Sigmoid colon (tissue), 4 donors: ENCODE measurements around the gene RBM6.
"Not testable (repeated sequence)": the region's sequence is repeated elsewhere in the genome, so short reads cannot be mapped to it uniquely, and the experiment has no call there.

ENCODE experiments used
- CTCF ChIP-seq, 4 experiments: fragments of 450-650 bp in 3 of 4; fragments of 200-600 bp in 1 of 4; IDR thresholded peaks; one replicate each; pipeline ENCODE4 v1.5.1; 2016 to 2019; ENCODE audit warnings: antibody characterized with exemption in 4 of 4, mild to moderate bottlenecking in 3 of 4, moderate library complexity in 2 of 4
- EP300 ChIP-seq, 4 donors: sonication (generic); formaldehyde crosslinking; IDR thresholded peaks; one replicate each; pipeline ENCODE4 v1.6.1; 2017; ENCODE audit warnings: antibody characterized with exemption in 4 of 4
- POLR2A ChIP-seq, 2 donors: fragments of 450-650 bp; IDR thresholded peaks; one replicate each; pipeline ENCODE4 v1.6.1; 2016; ENCODE audit warnings: antibody characterized with exemption in 2 of 2, mild to moderate bottlenecking in 2 of 2, moderate library complexity in 2 of 2
- POLR2AphosphoS5 ChIP-seq, 4 donors: sonication (generic); formaldehyde crosslinking; IDR thresholded peaks; one replicate each; pipeline ENCODE4 v1.6.1; 2017; ENCODE audit warnings: antibody characterized with exemption in 4 of 4

- not testable (repeated sequence) for TF ChIP-seq CTCF, POLR2A, POLR2AphosphoS5, EP300 (IDR thresholded peaks at IDR 0.05)
Observed at GRCh38 chr3:49904448-49904847, 35.5 kb upstream of the RBM6 start.
